Kidney epithelial cell (primary cell): Measurements from ENCODE around the gene LIPC. TPM values are rescaled to one million over a fixed set of nuclear protein-coding genes. Genes with fewer than 3 reads are reported as not detected.

Experiments used
- DNase-seq: peaks from one replicate; pipeline ENCODE4 v3.0.0-alpha.2; 2010; ENCODE audit warnings: low read depth
- H3K27me3 ChIP-seq: 2 replicates; pipeline ENCODE4 v1.6.0; 2011; ENCODE audit warnings: low read length; ENCODE audit not compliant: control insufficient read depth, insufficient read depth
- H3K36me3 ChIP-seq: 2 replicates; pipeline ENCODE4 v1.5.1; 2011; ENCODE audit warnings: low read length; ENCODE audit not compliant: control insufficient read depth, insufficient read depth
- H3K4me3 ChIP-seq: 2 replicates; pipeline ENCODE4 v1.5.1; 2011; ENCODE audit warnings: low read depth, mild to moderate bottlenecking, control low read depth, low read length
- CTCF ChIP-seq: IDR thresholded peaks from 2 replicates; pipeline ENCODE4 v1.5.1; 2011; ENCODE audit warnings: mild to moderate bottlenecking, moderate library complexity, low read length, control low read depth, inconsistent platforms; ENCODE audit not compliant: insufficient read depth, poor library complexity, severe bottlenecking
- total RNA-seq: library from RNA; depleted of rRNA; stranded (reverse); fragments of >200 nt; gene quantifications from 2 replicates; pipeline ENCODE4 v1.2.3, GENCODE V29; 2015

LIPC gene
- total RNA-seq, result 1.1 and 1.3 TPM in 2 replicates

DNA sequence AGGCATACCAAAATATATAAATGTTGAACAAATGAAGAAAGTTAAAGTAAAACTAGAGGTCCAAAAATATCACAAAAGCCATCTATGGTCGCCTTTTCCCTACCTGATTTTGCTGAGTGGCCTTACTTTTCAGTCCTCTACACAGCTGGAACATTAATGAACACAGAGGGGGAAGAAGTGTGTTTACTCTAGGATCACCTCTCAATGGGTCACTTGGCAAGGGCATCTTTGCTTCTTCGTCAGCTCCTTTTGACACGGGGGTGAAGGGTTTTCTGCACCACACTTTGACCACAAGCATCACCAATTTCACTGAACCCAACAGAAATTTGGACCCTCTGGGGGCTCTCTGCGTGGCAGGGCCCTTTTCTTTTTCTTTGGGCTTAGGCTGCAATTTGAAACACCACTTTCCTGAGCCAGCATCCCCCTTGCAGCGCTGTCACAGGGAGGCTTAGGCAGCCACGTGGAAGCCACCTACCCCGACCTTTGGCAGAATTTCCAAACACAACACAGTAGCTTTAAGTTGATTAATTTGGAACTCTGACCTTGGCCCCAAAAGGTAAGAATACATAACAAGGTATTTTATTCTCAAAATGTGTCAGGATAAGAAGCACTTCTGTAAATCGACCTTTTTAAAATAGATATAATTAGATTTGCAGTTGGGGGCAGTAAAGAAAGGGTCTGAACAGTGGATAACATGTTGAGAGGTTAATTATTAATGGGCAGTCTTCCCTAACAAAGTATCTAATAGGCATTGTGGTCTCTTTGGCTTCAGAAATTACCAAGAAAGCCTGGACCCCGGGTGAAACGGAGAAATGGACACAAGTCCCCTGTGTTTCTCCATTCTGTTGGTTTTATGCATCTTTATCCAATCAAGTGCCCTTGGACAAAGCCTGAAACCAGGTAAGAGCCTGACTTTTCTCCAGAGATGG lies at the start of gene LIPC:
LIPC (plus strand) TSS at position 771 of the 929 bp plus-strand sequence; CDS start at position 813, 42 bp downstream.
- TF ChIP-seq CTCF, result no peak
- H3K27me3 ChIP-seq, result no peaks in the 10 kb centered on the region
- H3K4me3 ChIP-seq, result no peak within 1 kb of the TSS
- no peaks in the 10 kb centered on the region for H3K36me3 ChIP-seq
- DNase-seq, result no peak

DNA sequence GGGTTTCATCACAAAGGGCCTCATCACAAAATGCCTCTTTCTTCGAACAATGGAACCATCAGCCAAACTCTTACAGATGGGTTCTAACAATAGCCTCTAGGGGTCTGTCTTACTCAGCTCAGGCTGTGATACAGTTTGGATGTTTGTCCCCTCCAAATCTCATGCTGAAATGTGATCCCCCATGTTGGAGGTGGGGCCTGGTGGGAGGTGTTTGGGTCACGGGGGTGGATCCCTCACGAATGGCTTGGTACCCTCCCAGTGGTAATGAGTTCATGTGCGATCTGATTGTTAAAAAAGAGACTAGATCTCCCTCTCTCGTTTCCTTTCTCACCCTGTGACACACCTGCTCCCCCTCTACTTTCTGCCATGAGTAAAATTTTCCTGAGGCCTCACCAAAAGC lies 47.9 kb upstream of the LIPC start:
- Histone ChIP-seq H3K27me3 (no peaks in the 10 kb centered on the region), H3K36me3 (no peaks in the 10 kb centered on the region), H3K4me3 (no peak overlapping the region)
- TF ChIP-seq CTCF, result no peak
- DNase-seq, result no peak

GRCh38 chr15:58384667-58385066 lies 47.1 kb upstream of the LIPC start:
- H3K4me3 ChIP-seq, result no peak overlapping the region
- DNase-seq, result no peak
- no peaks in the 10 kb centered on the region for H3K27me3 ChIP-seq
- H3K36me3 ChIP-seq, result no peaks in the 10 kb centered on the region
- TF ChIP-seq CTCF, result no peak

- DNase-seq, result no peak
- H3K27me3 ChIP-seq, result no peaks in the 10 kb centered on the region
- no peak overlapping the region for H3K4me3 ChIP-seq
- H3K36me3 ChIP-seq, result no peaks in the 10 kb centered on the region
- TF ChIP-seq CTCF, result no peak
Observed at GRCh38 chr15:58386081-58386480, 45.7 kb upstream of the LIPC start.

DNA sequence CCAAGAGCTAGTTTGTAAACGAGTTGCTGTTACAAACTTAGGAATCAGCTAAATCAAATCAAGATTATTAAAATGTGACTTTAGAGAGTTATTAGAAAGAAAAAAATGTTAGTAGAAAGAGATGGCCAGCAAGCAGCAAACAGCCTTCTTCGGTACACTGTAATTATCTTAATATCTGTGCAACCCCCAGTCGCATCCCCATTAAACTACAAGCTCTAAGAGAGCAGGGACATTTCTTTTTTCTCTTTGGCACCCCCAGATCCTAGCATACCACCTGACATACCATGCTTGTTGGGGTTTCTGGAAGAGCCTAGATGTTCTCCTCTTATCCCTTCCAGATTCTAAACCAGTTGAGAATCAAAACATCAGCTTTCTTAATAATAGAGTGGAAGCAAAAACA lies 45.1 kb upstream of the LIPC start:
- no peak for DNase-seq
- no peak for TF ChIP-seq CTCF
- Histone ChIP-seq H3K27me3 (no peaks in the 10 kb centered on the region), H3K36me3 (no peaks in the 10 kb centered on the region), H3K4me3 (no peak overlapping the region)
